Measurements from ENCODE around the gene ADARB2. TPM values are rescaled to one million over a fixed set of nuclear protein-coding genes. Genes with fewer than 3 reads are reported as not detected.

ADARB2 gene
- total and polyA plus RNA-seq, 4 donors, result 0.55 to 0.70 (median 0.59) TPM; not detected in 1

GRCh38 chr10:1655367-1655766, 82.0 kb downstream of the ADARB2 start:
- H3K36me3 ChIP-seq (ENCODE audit: control insufficient read depth in 4 of 4, insufficient read depth in 3 of 4, low read depth in 1 of 4, low read length in 3 of 4), result no peaks in the 10 kb centered on the region
- H3K4me3 ChIP-seq (ENCODE audit: low read depth in 1 of 3, low read length in 3 of 3), result no peak overlapping the region
- TF ChIP-seq ATF3 (IDR thresholded peaks at IDR 0.05) (no peak), MAX (IDR thresholded peaks at IDR 0.05) (no peak), SP1 (IDR thresholded peaks at IDR 0.05) (no peak), YY1 (IDR thresholded peaks at IDR 0.05) (peak; percentile 11), RXRA (IDR thresholded peaks at IDR 0.05) (no peak), NR2F2 (IDR thresholded peaks at IDR 0.05) (no peak), FOXA1 (IDR thresholded peaks at IDR 0.05) (no peak), ZBTB33 (IDR thresholded peaks at IDR 0.05) (no peak), JUND (IDR thresholded peaks at IDR 0.05) (no peak), REST (IDR thresholded peaks at IDR 0.05) (no peak), RAD21 (IDR thresholded peaks at IDR 0.05) (no peak), HNF4A (conservative IDR thresholded peaks at IDR 0.05) (peak; percentile 36 to 55)
- peaks cover 0 to 12% (median 7%) of the 10 kb centered on the region in 4 donors for H3K4me1 ChIP-seq (ENCODE audit: control insufficient read depth in 4 of 4, insufficient read depth in 4 of 4, low read length in 3 of 4)
- WGBS, result 49% methylated on average over 3 of the region's 3 CpGs
- no peaks in the 10 kb centered on the region for H3K9me3 ChIP-seq (ENCODE audit: control insufficient read depth in 4 of 4, low read length in 3 of 4)
- no peak overlapping the region for H3K27ac ChIP-seq (ENCODE audit: low read depth in 1 of 2, low read length in 2 of 2)
- H3K27me3 ChIP-seq (ENCODE audit: control insufficient read depth in 4 of 4, insufficient read depth in 4 of 4, low read length in 3 of 4), result no peaks in the 10 kb centered on the region
- H3K9ac ChIP-seq (ENCODE audit: low read depth in 1 of 2, low read length in 2 of 2), result no peak overlapping the region
- no peak for DNase-seq (ENCODE audit: low spot score)

GRCh38 chr10:1654811-1655356, 82.4 kb downstream of the ADARB2 start:
- H3K9ac ChIP-seq (ENCODE audit: low read depth in 1 of 2, low read length in 2 of 2), result no peak overlapping the region
- DNase-seq (ENCODE audit: low spot score), result no peak

More at GRCh38 chr10:1654811-1655356, 82.4 kb downstream of the ADARB2 start:
- Histone ChIP-seq H3K9me3 (ENCODE audit: control insufficient read depth in 4 of 4, low read length in 3 of 4) (no peaks in the 10 kb centered on the region), H3K36me3 (ENCODE audit: control insufficient read depth in 4 of 4, insufficient read depth in 3 of 4, low read depth in 1 of 4, low read length in 3 of 4) (no peaks in the 10 kb centered on the region), H3K27ac (ENCODE audit: low read depth in 1 of 2, low read length in 2 of 2) (no peak overlapping the region), H3K4me3 (ENCODE audit: low read depth in 1 of 3, low read length in 3 of 3) (no peak overlapping the region), H3K27me3 (ENCODE audit: control insufficient read depth in 4 of 4, insufficient read depth in 4 of 4, low read length in 3 of 4) (no peaks in the 10 kb centered on the region), H3K4me1 (ENCODE audit: control insufficient read depth in 4 of 4, insufficient read depth in 4 of 4, low read length in 3 of 4) (peaks cover 0 to 12% (median 7%) of the 10 kb centered on the region in 4 donors)
- 73% methylated on average over 9 of the region's 9 CpGs for WGBS
- TF ChIP-seq REST (IDR thresholded peaks at IDR 0.05), result no peak
- TF ChIP-seq TAF1 (conservative IDR thresholded peaks at IDR 0.05), result no peak
- TF ChIP-seq CTCF (IDR thresholded peaks at IDR 0.05; ENCODE audit: low read depth, low read length, missing input control), result no peak
